Mucosa of gallbladder (tissue), 1 donor: ENCODE results near the gene VAV2. TPM values are rescaled to one million over a fixed set of nuclear protein-coding genes. Genes with fewer than 3 reads are reported as not detected.

Source experiments
- DNase-seq: peaks from one replicate; pipeline ENCODE4 v3.0.0-alpha.2; 2020; ENCODE audit warnings: low spot score
- total RNA-seq: library from RNA; stranded (reverse); gene quantifications from one replicate; pipeline ENCODE4 v1.2.1, GENCODE V29; 2021
- donor health status: DM: no; HTN: no; CAD: no.

The VAV2 gene
- total RNA-seq, 1 donor from 2014 or later: 64.4 TPM

- DNase-seq: no peak
Measured at GRCh38 chr9:133815781-133816180, 176.3 kb downstream of the VAV2 start.

- DNase-seq: no peak
Measured at GRCh38 chr9:133814586-133815208, 177.4 kb downstream of the VAV2 start.

- DNase-seq: no peak
Measured at GRCh38 chr9:133813749-133814585, 178.2 kb downstream of the VAV2 start.

GRCh38 chr9:133812941-133813748 lies 179.0 kb downstream of the VAV2 start:
- DNase-seq: no peak

- DNase-seq: no peak
Measured at GRCh38 chr9:133812077-133812868, 179.9 kb downstream of the VAV2 start.

GRCh38 chr9:133811471-133811870 lies 180.7 kb downstream of the VAV2 start:
- DNase-seq: no peak

- no peak for DNase-seq
Measured at GRCh38 chr9:133810556-133811195, 181.4 kb downstream of the VAV2 start.

- DNase-seq: no peak
Measured at GRCh38 chr9:133809335-133809734, 182.8 kb downstream of the VAV2 start.

GRCh38 chr9:133807818-133808217 lies 184.3 kb downstream of the VAV2 start:
- DNase-seq: no peak

- DNase-seq: no peak
Measured at GRCh38 chr9:133807037-133807436, 185.1 kb downstream of the VAV2 start.

GRCh38 chr9:133806623-133807010 lies 185.5 kb downstream of the VAV2 start:
- DNase-seq: no peak

GRCh38 chr9:133805876-133806622 lies 186.1 kb downstream of the VAV2 start:
- no peak for DNase-seq

GRCh38 chr9:133804199-133804598 lies 187.9 kb downstream of the VAV2 start:
- DNase-seq: no peak

- DNase-seq: no peak
Measured at GRCh38 chr9:133803745-133804144, 188.4 kb downstream of the VAV2 start.

- DNase-seq: no peak
Measured at GRCh38 chr9:133803028-133803585, 189.0 kb downstream of the VAV2 start.

GRCh38 chr9:133801739-133802138 lies 190.4 kb downstream of the VAV2 start:
- no peak for DNase-seq

- DNase-seq: no peak
Measured at GRCh38 chr9:133800266-133800665, 191.9 kb downstream of the VAV2 start.

GRCh38 chr9:133799716-133800115 lies 192.4 kb downstream of the VAV2 start:
- no peak for DNase-seq

- no peak for DNase-seq
Measured at GRCh38 chr9:133799106-133799505, 193.0 kb downstream of the VAV2 start.

- no peak for DNase-seq
Measured at GRCh38 chr9:133798160-133798559, 194.0 kb downstream of the VAV2 start.
